ENCODE measurements around the gene PPP1R12A. TPM values are rescaled to one million over a fixed set of nuclear protein-coding genes. Genes with fewer than 3 reads are reported as not detected.

PPP1R12A gene
- total and polyA plus RNA-seq, 2 of the 4 experiments (the other 2 are of a cell fraction), result 47.7 to 112 TPM

DNA sequence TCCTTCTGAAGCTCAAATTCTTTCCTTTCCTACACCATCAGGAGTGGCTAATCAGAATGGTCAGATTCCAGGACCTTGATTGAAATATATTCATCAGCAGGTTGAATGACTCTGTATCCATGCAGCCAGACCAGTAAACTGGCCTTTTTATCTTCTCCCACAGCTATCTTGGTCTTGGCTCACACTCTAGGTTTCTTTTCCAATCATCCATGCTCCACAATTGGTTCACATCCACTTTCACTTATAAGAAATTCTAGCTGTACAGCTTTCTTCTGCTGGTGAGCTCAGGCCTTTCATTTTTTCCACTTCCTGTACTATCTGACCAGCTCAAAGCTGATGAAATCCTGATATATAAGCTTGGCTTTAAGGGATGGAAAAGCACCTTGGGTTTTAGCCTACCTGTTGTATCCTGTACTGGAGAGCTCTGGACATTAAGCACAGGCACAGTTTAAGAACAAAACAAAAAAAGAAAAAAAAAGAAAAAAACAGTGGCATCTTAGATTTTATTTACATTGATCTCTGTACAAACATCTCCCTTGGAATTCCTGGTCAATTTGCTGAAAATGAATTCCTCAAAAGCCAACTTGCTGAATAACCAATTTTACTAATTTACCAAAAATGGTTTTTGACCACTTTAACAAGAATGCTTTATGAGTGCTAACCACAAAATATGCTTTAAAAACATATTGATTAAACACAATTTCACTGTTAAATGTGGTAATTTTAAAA, 152.6 kb downstream of the PPP1R12A start:
- Histone ChIP-seq H3K4ac (ENCODE audit: low read depth, low read length) (no peak overlapping the region), H2AFZ (replicated peaks; ENCODE audit: low read length, poor library complexity) (no peak overlapping the region), H2AK9ac (replicated peaks; ENCODE audit: low read depth, low read length, poor library complexity) (no peak overlapping the region), H3K27me3 (ENCODE audit: control insufficient read depth, insufficient read depth, low read length) (no peaks in the 10 kb centered on the region), H3K14ac (replicated peaks; ENCODE audit: low read depth, low read length) (peak overlapping the region; percentile 8; the same call in 1 of the 2 replicates), H3K79me1 (ENCODE audit: low read depth in 1 of 2, low read length in 2 of 2) (peaks cover 6 to 31% of the 10 kb centered on the region in 2 experiments), H3K27ac (ENCODE audit: insufficient read depth, low read length) (peak overlapping the region; percentile 25; the same call in 1 of the 2 replicates), H2BK15ac (ENCODE audit: low read depth, low read length) (no peak overlapping the region), H3K9me3 (ENCODE audit: control insufficient read depth, insufficient read depth, low read length) (no peaks in the 10 kb centered on the region), H3K4me3 (ENCODE audit: insufficient read depth, low read depth, low read length) (no peak overlapping the region), H4K8ac (ENCODE audit: low read depth in 2 of 2, low read length in 2 of 2) (peak overlapping the region in 1 of 2 experiments; percentile 66; a peak in 2 of 4 replicates), H4K91ac (ENCODE audit: insufficient read depth, low read depth, low read length) (no peak overlapping the region), H2BK120ac (ENCODE audit: low read depth, low read length) (no peak overlapping the region), H2AK5ac (ENCODE audit: low read depth, low read length) (no peak overlapping the region), H4K20me1 (ENCODE audit: insufficient read depth, low read length) (no peaks in the 10 kb centered on the region), H3K56ac (ENCODE audit: extremely low read depth, insufficient read depth, low read length) (no peak overlapping the region), H3K4me2 (ENCODE audit: low read depth, low read length) (peak overlapping the region; percentile 14; the same call in 1 of the 2 replicates), H2BK20ac (ENCODE audit: low read depth, low read length) (no peak overlapping the region), H3K4me1 (ENCODE audit: control insufficient read depth, insufficient read depth, low read length) (peaks cover 10% of the 10 kb centered on the region; the same call in 1 of the 2 replicates), H3K36me3 (ENCODE audit: control insufficient read depth, insufficient read depth, low read length) (peaks cover 12% of the 10 kb centered on the region), H3K9ac (ENCODE audit: low read depth, low read length) (no peak overlapping the region), H3K23ac (ENCODE audit: low read depth, low read length) (no peak overlapping the region), H4K5ac (ENCODE audit: low read depth, low read length) (peak overlapping the region; percentile 35; the same call in 1 of the 2 replicates), H3K9me1 (ENCODE audit: insufficient read depth, low read length) (0 out of 2 replicates have a peak, but pooled peaks cover 7% of the 10 kb centered on the region), H3K18ac (ENCODE audit: low read depth, low read length) (peak overlapping the region; percentile 6; the same call in 1 of the 2 replicates), H2BK5ac (ENCODE audit: low read depth, low read length, poor library complexity, severe bottlenecking) (peak overlapping the region; percentile 31)
- peak; percentile 72 for DNase-seq
- intact Hi-C loops (cut with micrococcal nuclease), result no loop called here
- ATAC-seq (ENCODE audit: low read depth), result peak; percentile 67
- in situ Hi-C loops (cut with MboI; ENCODE audit: low sequenced_read_pairs), result no loop called here
- BruUV-seq (replicated peaks), result no TSS peak
- ChIA-PET POLR2A (ENCODE audit: unreplicated experiment) (no interaction called here), CTCF (interaction anchor here (0.5 kb wide), 1 partner anchor 32 kb away, joined by 3 read pairs; no protein-coding TSS in a partner anchor)
- TF ChIP-seq RAD21 (IDR thresholded peaks at IDR 0.05; ENCODE audit: low read length) (no peak), CHD1 (IDR thresholded peaks at IDR 0.05; ENCODE audit: low read depth, low read length) (no peak), RFX5 (IDR thresholded peaks at IDR 0.05; ENCODE audit: low read depth, low read length) (no peak), FOS (IDR thresholded peaks at IDR 0.05; ENCODE audit: low read depth, low read length) (no peak), MAFK (IDR thresholded peaks at IDR 0.05; ENCODE audit: low read depth, low read length) (no peak), RCOR1 (IDR thresholded peaks at IDR 0.05; ENCODE audit: insufficient replicate concordance, low read length) (no peak), MXI1 (IDR thresholded peaks at IDR 0.05; ENCODE audit: borderline replicate concordance, low read depth, low read length) (no peak), SMC3 (IDR thresholded peaks at IDR 0.05; ENCODE audit: low read depth, low read length) (no peak), NFE2L2 (IDR thresholded peaks at IDR 0.05; ENCODE audit: low read depth, low read length) (no peak), USF2 (IDR thresholded peaks at IDR 0.05; ENCODE audit: low read depth, low read length) (no peak), POLR2A (IDR thresholded peaks at IDR 0.05; ENCODE audit: low read depth, low read length) (no peak), ELK1 (IDR thresholded peaks at IDR 0.05; ENCODE audit: borderline replicate concordance, low read depth, low read length) (no peak), MAZ (IDR thresholded peaks at IDR 0.05; ENCODE audit: borderline replicate concordance, low read depth, low read length) (no peak)
- TF ChIP-seq, protein P1, sequence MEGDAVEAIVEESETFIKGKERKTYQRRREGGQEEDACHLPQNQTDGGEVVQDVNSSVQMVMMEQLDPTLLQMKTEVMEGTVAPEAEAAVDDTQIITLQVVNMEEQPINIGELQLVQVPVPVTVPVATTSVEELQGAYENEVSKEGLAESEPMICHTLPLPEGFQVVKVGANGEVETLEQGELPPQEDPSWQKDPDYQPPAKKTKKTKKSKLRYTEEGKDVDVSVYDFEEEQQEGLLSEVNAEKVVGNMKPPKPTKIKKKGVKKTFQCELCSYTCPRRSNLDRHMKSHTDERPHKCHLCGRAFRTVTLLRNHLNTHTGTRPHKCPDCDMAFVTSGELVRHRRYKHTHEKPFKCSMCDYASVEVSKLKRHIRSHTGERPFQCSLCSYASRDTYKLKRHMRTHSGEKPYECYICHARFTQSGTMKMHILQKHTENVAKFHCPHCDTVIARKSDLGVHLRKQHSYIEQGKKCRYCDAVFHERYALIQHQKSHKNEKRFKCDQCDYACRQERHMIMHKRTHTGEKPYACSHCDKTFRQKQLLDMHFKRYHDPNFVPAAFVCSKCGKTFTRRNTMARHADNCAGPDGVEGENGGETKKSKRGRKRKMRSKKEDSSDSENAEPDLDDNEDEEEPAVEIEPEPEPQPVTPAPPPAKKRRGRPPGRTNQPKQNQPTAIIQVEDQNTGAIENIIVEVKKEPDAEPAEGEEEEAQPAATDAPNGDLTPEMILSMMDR (conservative IDR thresholded peaks at IDR 0.05; ENCODE audit: low read depth, low read length), result no peak
- dilution Hi-C loops (cut with HindIII; ENCODE audit: low sequenced_read_pairs, unreplicated experiment), result no loop called here
